Common myeloid progenitor, CD34-positive (primary cell): ENCODE measurements around the gene TM4SF18.
A peak's percentile ranks its signal among the peaks of the same experiment; 100 is the strongest.

Source experiments
- CTCF ChIA-PET: fragments of 350-600 bp; sonication (Branson Sonifier 250); formaldehyde crosslinking; loops from one replicate; lab custom pipeline; 2021; ENCODE audit warnings: antibody characterized with exemption; lab: Charles Lee
- POLR2A ChIA-PET: fragments of 350-600 bp; sonication (Branson Sonifier 250); formaldehyde crosslinking; loops from one replicate; lab custom pipeline; 2021; ENCODE audit warnings: antibody characterized with exemption; lab: Charles Lee
- DNase-seq, 3 donors: peaks; one replicate each; pipeline versions ENCODE4 v3.0.0 to v3.0.0-alpha.2; 2013
- H3K27ac ChIP-seq, 2 experiments: 1 replicate in 1 of 2; 2 replicates in 1 of 2; pipeline ENCODE4 v1.7.0; 2013; ENCODE audit warnings: inconsistent platforms in 2 of 2, low read length in 2 of 2, mild to moderate bottlenecking in 2 of 2, low read depth in 1 of 2, moderate library complexity in 1 of 2; ENCODE audit not compliant: severe bottlenecking in 2 of 2, insufficient read depth in 1 of 2, poor library complexity in 1 of 2
- H3K27me3 ChIP-seq, 5 experiments: replicated peaks in 2 of 5; 1 replicate in 3 of 5; 2 replicates in 2 of 5; pipeline versions ENCODE4 v1.6.1 to v1.7.0; 2013; ENCODE audit warnings: low read length in 4 of 5, mild to moderate bottlenecking in 2 of 5, moderate library complexity in 2 of 5, inconsistent platforms in 1 of 5; ENCODE audit not compliant: insufficient read depth in 5 of 5, control insufficient read depth in 4 of 5
- H3K36me3 ChIP-seq, 4 experiments: 1 replicate in 2 of 4; 2 replicates in 2 of 4; pipeline versions ENCODE4 v1.6.1 to v1.7.0; 2013; ENCODE audit warnings: low read length in 3 of 4, control low read depth in 1 of 4, mild to moderate bottlenecking in 1 of 4; ENCODE audit not compliant: control insufficient read depth in 4 of 4, insufficient read depth in 4 of 4
- H3K4me1 ChIP-seq, 4 experiments: 1 replicate in 3 of 4; 2 replicates in 1 of 4; pipeline versions ENCODE4 v1.6.1 to v1.7.1; 2013; ENCODE audit warnings: low read length in 3 of 4, mild to moderate bottlenecking in 3 of 4, control low read depth in 1 of 4, inconsistent platforms in 1 of 4, moderate library complexity in 1 of 4; ENCODE audit not compliant: control insufficient read depth in 4 of 4, insufficient read depth in 4 of 4; ENCODE audit errors: control extremely low read depth in 1 of 4
- H3K4me3 ChIP-seq, 7 experiments: 1 replicate in 4 of 7; 2 replicates in 3 of 7; pipeline versions ENCODE4 v1.5.1 to v1.7.0; 2013; ENCODE audit warnings: mild to moderate bottlenecking in 7 of 7, low read length in 6 of 7, moderate library complexity in 6 of 7, inconsistent platforms in 2 of 7, low read depth in 2 of 7, control low read depth in 1 of 7; ENCODE audit not compliant: insufficient read depth in 4 of 7, control insufficient read depth in 1 of 7; ENCODE audit errors: extremely low read depth in 1 of 7
- H3K9me3 ChIP-seq, 5 experiments: 1 replicate in 4 of 5; 2 replicates in 1 of 5; pipeline versions ENCODE4 v1.6.1 to v1.7.1; 2013; ENCODE audit warnings: low read length in 4 of 5, mild to moderate bottlenecking in 2 of 5, inconsistent platforms in 1 of 5, low read depth in 1 of 5, moderate library complexity in 1 of 5; ENCODE audit not compliant: control insufficient read depth in 4 of 5, insufficient read depth in 2 of 5; ENCODE audit errors: control extremely low read depth in 1 of 5
- WGBS: methylation state at CpG from one replicate; pipeline ENCODE4 v1.1.5; 2013; ENCODE audit not compliant: insufficient coverage; 5-methylcytosine and 5-hydroxymethylcytosine counted together

Gene TM4SF18

GRCh38 chr3:149373235-149374125 is 40.0 kb upstream of the TM4SF18 start:
- POLR2A ChIA-PET, result interaction anchor here (0.6 kb wide), 1 partner anchor 258 kb away, joined by 3 read pairs; no protein-coding TSS in a partner anchor
- CTCF ChIA-PET, result interaction anchor here (0.6 to 1.7 kb wide), 5 partner anchors 11 to 33 kb away, joined by 3 to 4 read pairs (median 4); no protein-coding TSS in a partner anchor
- Histone ChIP-seq H3K27me3 (no peaks in the 10 kb centered on the region), H3K4me1 (peaks cover 23 to 96% (median 72%) of the 10 kb centered on the region in 4 experiments), H3K9me3 (no peaks in the 10 kb centered on the region), H3K27ac (peak overlapping the region in 1 of 2 experiments; percentile 52), H3K4me3 (no peak overlapping the region), H3K36me3 (peaks cover 0 to 12% (median 4%) of the 10 kb centered on the region in 4 experiments)
- DNase-seq, result peak in 2 of 3 donors; percentile 35 to 51
- WGBS, result no CpG with 5 or more reads among the region's 2 CpGs

GRCh38 chr3:149371723-149372114 is 38.3 kb upstream of the TM4SF18 start:
- H3K4me3 ChIP-seq, result peak overlapping the region in 3 of 7 experiments; percentile 9 to 43 (median 28)
- peaks cover 11 to 86% (median 61%) of the 10 kb centered on the region in 4 experiments for H3K4me1 ChIP-seq
- no peak for DNase-seq
- POLR2A ChIA-PET, result no interaction called here
- H3K27ac ChIP-seq, result peak overlapping the region in 1 of 2 experiments; percentile 45
- no CpG with 5 or more reads among the region's 2 CpGs for WGBS
- CTCF ChIA-PET, result interaction anchor here (0.9 to 1.9 kb wide), 3 partner anchors 12 to 104 kb away, joined by 3 to 8 read pairs (median 3); no protein-coding TSS in a partner anchor
- no peaks in the 10 kb centered on the region for H3K9me3 ChIP-seq
- H3K27me3 ChIP-seq, result no peaks in the 10 kb centered on the region
- H3K36me3 ChIP-seq, result peaks cover 0 to 12% (median 4%) of the 10 kb centered on the region in 4 experiments

- H3K36me3 ChIP-seq, result peaks cover 0 to 12% (median 4%) of the 10 kb centered on the region in 4 experiments
These were observed 37.7 kb upstream of the TM4SF18 start for GRCh38 chr3:149371001-149371722.

GRCh38 chr3:149369991-149370866 is 36.8 kb upstream of the TM4SF18 start:
- WGBS, result 89% methylated on average over 3 of the region's 3 CpGs
- Histone ChIP-seq H3K4me1 (peaks cover 8 to 74% (median 52%) of the 10 kb centered on the region in 4 experiments), H3K9me3 (no peaks in the 10 kb centered on the region), H3K27me3 (no peaks in the 10 kb centered on the region), H3K27ac (peak overlapping the region; percentile 28 to 45), H3K36me3 (peaks cover 0 to 9% (median 4%) of the 10 kb centered on the region in 4 experiments), H3K4me3 (peak overlapping the region in 3 of 7 experiments; percentile 4 to 43 (median 9))
- POLR2A ChIA-PET, result no interaction called here
- no peak for DNase-seq
- CTCF ChIA-PET, result interaction anchor here (0.8 to 1.9 kb wide), 5 partner anchors 9 to 121 kb away, joined by 3 to 8 read pairs (median 4); no protein-coding TSS in a partner anchor

More at GRCh38 chr3:149371001-149371722, 37.7 kb upstream of the TM4SF18 start:
- POLR2A ChIA-PET, result no interaction called here
- Histone ChIP-seq H3K27me3 (no peaks in the 10 kb centered on the region), H3K9me3 (no peaks in the 10 kb centered on the region), H3K4me3 (peak overlapping the region in 4 of 7 experiments; percentile 9 to 43 (median 33)), H3K27ac (peak overlapping the region; percentile 28 to 45), H3K4me1 (peaks cover 8 to 82% (median 58%) of the 10 kb centered on the region in 4 experiments)
- CTCF ChIA-PET, result interaction anchor here (0.9 to 1.9 kb wide), 5 partner anchors 11 to 120 kb away, joined by 3 to 8 read pairs (median 4); no protein-coding TSS in a partner anchor
- 26% methylated on average over 6 of the region's 7 CpGs for WGBS
- DNase-seq, result peak; percentile 39 to 68 (median 57)

- no CpG with 5 or more reads among the region's 6 CpGs for WGBS
- no peaks in the 10 kb centered on the region for H3K9me3 ChIP-seq
These were observed 35.5 kb upstream of the TM4SF18 start for GRCh38 chr3:149368674-149369497.

More at GRCh38 chr3:149368674-149369497, 35.5 kb upstream of the TM4SF18 start:
- no peak for DNase-seq
- ChIA-PET POLR2A (no interaction called here), CTCF (no interaction called here)
- Histone ChIP-seq H3K27ac (no peak overlapping the region), H3K4me3 (no peak overlapping the region), H3K4me1 (peaks cover 8 to 61% (median 43%) of the 10 kb centered on the region in 4 experiments), H3K36me3 (peaks cover 0 to 6% (median 4%) of the 10 kb centered on the region in 4 experiments), H3K27me3 (no peaks in the 10 kb centered on the region)
